ENCODE results near the gene SKIC3. TPM values are rescaled to one million over a fixed set of nuclear protein-coding genes. Genes with fewer than 3 reads are reported as not detected.
A peak's percentile ranks its signal among the peaks of the same experiment; 100 is the strongest.

SKIC3 gene
- total RNA-seq, 4 donors from 2014 or later: 59.6 to 110 (median 72.2) TPM

- no peaks in the 10 kb centered on the region for H3K9me3 ChIP-seq
- 3 to 6% methylated on average over 3 to 4 of the region's 6 CpGs for WGBS, 2 donors (ENCODE audit: low coverage in 1 of 2)
- no peaks in the 10 kb centered on the region for H3K27me3 ChIP-seq
- TF ChIP-seq POLR2AphosphoS5 (IDR thresholded peaks at IDR 0.05) (no peak), EP300 (IDR thresholded peaks at IDR 0.05) (no peak), CTCF (IDR thresholded peaks at IDR 0.05) (no peak), POLR2A (IDR thresholded peaks at IDR 0.05) (no peak)
- peak overlapping the region; percentile 29 to 94 (median 92) for H3K27ac ChIP-seq
- peak overlapping the region; percentile 56 to 82 for H3K4me3 ChIP-seq
- peaks cover 3 to 33% (median 10%) of the 10 kb centered on the region in 3 donors for H3K4me1 ChIP-seq
- H3K36me3 ChIP-seq: peaks cover 0 to 10% of the 10 kb centered on the region in 2 donors
- ATAC-seq: peak; percentile 1
These were observed 488 bp downstream of the SKIC3 start for GRCh38 chr5:95554331-95554646.

DNA sequence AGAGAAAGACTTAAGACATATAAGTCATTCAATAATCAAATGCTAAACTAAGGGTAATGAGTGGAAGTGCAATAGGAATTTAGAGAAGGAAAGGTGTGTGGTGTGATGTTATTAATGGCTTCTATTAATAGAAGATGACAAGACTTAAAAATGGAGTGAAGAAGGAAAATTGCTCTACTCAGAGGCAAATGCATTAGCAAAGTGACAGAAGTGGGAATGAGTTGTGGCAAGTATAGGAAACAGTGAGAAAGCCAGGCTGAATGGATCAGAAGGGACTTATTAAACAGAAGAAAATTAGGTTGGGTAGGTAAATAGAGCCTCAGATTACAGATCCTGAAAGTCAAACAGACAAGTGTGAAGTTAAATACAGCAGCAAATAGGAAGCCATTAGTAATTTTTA is 5.7 kb downstream of the SKIC3 start:
- ATAC-seq: no peak

GRCh38 chr5:95543017-95543705 is 11.6 kb downstream of the SKIC3 start:
- H3K27ac ChIP-seq: no peak overlapping the region
- no peaks in the 10 kb centered on the region for H3K9me3 ChIP-seq
- H3K4me1 ChIP-seq: peaks cover 0 to 13% (median 0%) of the 10 kb centered on the region in 3 donors
- TF ChIP-seq POLR2A (IDR thresholded peaks at IDR 0.05) (no peak), POLR2AphosphoS5 (IDR thresholded peaks at IDR 0.05) (no peak), CTCF (IDR thresholded peaks at IDR 0.05) (no peak), EP300 (IDR thresholded peaks at IDR 0.05) (no peak)
- ATAC-seq: no peak
- H3K4me3 ChIP-seq: no peak overlapping the region
- peaks cover 0 to 90% of the 10 kb centered on the region in 2 donors for H3K36me3 ChIP-seq
- H3K27me3 ChIP-seq: no peaks in the 10 kb centered on the region
- WGBS, 2 donors (ENCODE audit: low coverage in 1 of 2): 33 to 40% methylated on average over 3 of the region's 3 CpGs

More for the DNA sequence above, 5.7 kb downstream of the SKIC3 start:
- Histone ChIP-seq H3K4me1 (peaks cover 0 to 23% (median 4%) of the 10 kb centered on the region in 3 donors), H3K27me3 (no peaks in the 10 kb centered on the region), H3K9me3 (no peaks in the 10 kb centered on the region), H3K4me3 (no peak overlapping the region), H3K27ac (no peak overlapping the region), H3K36me3 (peaks cover 0 to 60% of the 10 kb centered on the region in 2 donors)
- TF ChIP-seq EP300 (IDR thresholded peaks at IDR 0.05): no peak
- no peak for TF ChIP-seq CTCF (IDR thresholded peaks at IDR 0.05)
- TF ChIP-seq POLR2AphosphoS5 (IDR thresholded peaks at IDR 0.05): no peak
- TF ChIP-seq POLR2A (IDR thresholded peaks at IDR 0.05): no peak

- Histone ChIP-seq H3K4me1 (peaks cover 0 to 18% (median 0%) of the 10 kb centered on the region in 3 donors), H3K4me3 (no peak overlapping the region), H3K27me3 (no peaks in the 10 kb centered on the region), H3K9me3 (no peaks in the 10 kb centered on the region), H3K27ac (no peak overlapping the region), H3K36me3 (peaks cover 0 to 76% of the 10 kb centered on the region in 2 donors)
- 71 to 76% methylated on average over 2 of the region's 2 CpGs for WGBS, 2 donors (ENCODE audit: low coverage in 1 of 2)
- TF ChIP-seq CTCF (IDR thresholded peaks at IDR 0.05) (no peak), POLR2AphosphoS5 (IDR thresholded peaks at IDR 0.05) (no peak), EP300 (IDR thresholded peaks at IDR 0.05) (no peak), POLR2A (IDR thresholded peaks at IDR 0.05) (no peak)
- ATAC-seq: no peak
These were observed 17.3 kb downstream of the SKIC3 start for GRCh38 chr5:95537501-95537900.

GRCh38 chr5:95533761-95534160 is 21.0 kb downstream of the SKIC3 start:
- no peak for TF ChIP-seq POLR2AphosphoS5 (IDR thresholded peaks at IDR 0.05)
- TF ChIP-seq CTCF (IDR thresholded peaks at IDR 0.05): no peak
- TF ChIP-seq EP300 (IDR thresholded peaks at IDR 0.05): no peak
- TF ChIP-seq POLR2A (IDR thresholded peaks at IDR 0.05): no peak

More at GRCh38 chr5:95533761-95534160, 21.0 kb downstream of the SKIC3 start:
- H3K27me3 ChIP-seq: no peaks in the 10 kb centered on the region
- peaks cover 1 to 61% of the 10 kb centered on the region in 2 donors for H3K36me3 ChIP-seq
- H3K27ac ChIP-seq: no peak overlapping the region
- ATAC-seq: no peak
- peaks cover 0 to 18% (median 0%) of the 10 kb centered on the region in 3 donors for H3K4me1 ChIP-seq
- no peak overlapping the region for H3K4me3 ChIP-seq
- no peaks in the 10 kb centered on the region for H3K9me3 ChIP-seq

All from gastroesophageal sphincter (tissue), 4 donors.